Body of pancreas (tissue), 4 donors: Measurements from ENCODE around the gene PPP6R3.
"Not testable (repeated sequence)": the region's sequence is repeated elsewhere in the genome, so short reads cannot be mapped to it uniquely, and the experiment has no call there.

Source experiments
- CTCF ChIP-seq, 7 experiments: fragments of 450-650 bp in 4 of 7; fragments of 200-600 bp in 3 of 7; sonication (generic) in 3 of 7; IDR thresholded peaks; one replicate each; pipeline ENCODE4 v1.5.1; 2016 to 2019; ENCODE audit warnings: antibody characterized with exemption in 7 of 7
- POLR2A ChIP-seq, 3 donors: fragments of 450-650 bp; IDR thresholded peaks; one replicate each; pipeline ENCODE4 v1.6.1; 2016; ENCODE audit warnings: antibody characterized with exemption in 3 of 3, mild to moderate bottlenecking in 2 of 3

DNA sequence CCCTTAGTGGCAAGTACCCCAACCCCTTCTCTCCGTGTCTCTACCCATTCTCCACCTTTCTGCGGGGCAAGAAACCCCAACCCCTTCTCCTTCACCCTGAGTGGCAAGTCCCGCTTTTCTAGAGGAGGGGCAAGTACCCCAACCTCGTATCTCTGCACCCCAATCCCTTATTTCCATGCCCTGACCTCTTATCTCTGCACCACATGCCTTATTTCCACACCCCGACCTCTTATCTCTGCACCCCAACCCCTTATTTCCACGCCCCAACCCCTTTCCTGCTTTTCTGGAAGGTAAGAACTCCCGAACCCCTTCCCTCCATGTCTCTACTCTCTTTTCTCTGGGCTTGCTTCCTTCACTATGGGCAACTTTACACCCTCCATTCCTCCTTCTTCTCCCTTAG is 174.1 kb downstream of the PPP6R3 start:
- not testable (repeated sequence) for TF ChIP-seq CTCF, POLR2A (IDR thresholded peaks at IDR 0.05)
